Astrocyte (in vitro differentiated cells and primary cell): ENCODE data around the gene ACOX3. TPM values are rescaled to one million over a fixed set of nuclear protein-coding genes. Genes with fewer than 3 reads are reported as not detected.
"Not testable (repeated sequence)": the region's sequence is repeated elsewhere in the genome, so short reads cannot be mapped to it uniquely, and the experiment has no call there.

Experiments used
- DNase-seq: peaks from one replicate; pipeline ENCODE4 v3.0.0-alpha.2; 2010; ENCODE audit warnings: low read depth
- FAIRE-seq: peaks from 2 replicates; lab custom pipeline; 2011; peaks lifted over from hg19 to GRCh38; lab: Jason Lieb, UNC
- H2AFZ ChIP-seq: 2 replicates; pipeline ENCODE4 v1.6.0; 2012; ENCODE audit warnings: low read depth, low read length, inconsistent platforms
- H3K27ac ChIP-seq: 2 replicates; pipeline ENCODE4 v1.5.1; 2011; ENCODE audit warnings: low read depth, low read length, inconsistent platforms
- H3K27me3 ChIP-seq: 2 replicates; pipeline ENCODE4 v1.6.0; 2011; ENCODE audit warnings: low read length, inconsistent platforms; ENCODE audit not compliant: insufficient read depth
- H3K36me3 ChIP-seq: 2 replicates; pipeline ENCODE4 v1.5.1; 2011; ENCODE audit warnings: low read length, inconsistent platforms; ENCODE audit not compliant: insufficient read depth
- H3K4me1 ChIP-seq: 2 replicates; pipeline ENCODE4 v1.5.1; 2011; ENCODE audit warnings: low read length, inconsistent platforms; ENCODE audit not compliant: insufficient read depth
- H3K4me2 ChIP-seq: 2 replicates; pipeline ENCODE4 v1.6.0; 2012; ENCODE audit warnings: low read length, inconsistent platforms
- H3K4me3 ChIP-seq: 2 replicates; pipeline ENCODE4 v1.5.1; 2011; ENCODE audit warnings: low read depth, mild to moderate bottlenecking, low read length, inconsistent platforms; ENCODE audit not compliant: insufficient read depth
- H3K79me2 ChIP-seq: 2 replicates; pipeline ENCODE4 v1.6.0; 2012; ENCODE audit warnings: mild to moderate bottlenecking, low read length, inconsistent platforms; ENCODE audit not compliant: insufficient read depth
- H3K9ac ChIP-seq: 2 replicates; pipeline ENCODE4 v1.6.0; 2012; ENCODE audit warnings: mild to moderate bottlenecking, low read length, inconsistent platforms
- H3K9me3 ChIP-seq: 2 replicates; pipeline ENCODE4 v1.5.1; 2012; ENCODE audit warnings: low read depth, mild to moderate bottlenecking, low read length, inconsistent platforms; ENCODE audit not compliant: insufficient read depth
- H4K20me1 ChIP-seq: 2 replicates; pipeline ENCODE4 v1.6.0; 2012; ENCODE audit warnings: low read length, inconsistent platforms; ENCODE audit not compliant: insufficient read depth
- H3K27ac Mint-ChIP-seq: one replicate; pipeline ENCODE4 v1.8.0; 2021; ENCODE audit warnings: mild to moderate bottlenecking, mixed read lengths; ENCODE audit not compliant: unreplicated experiment
- H3K27me3 Mint-ChIP-seq: one replicate; pipeline ENCODE4 v1.8.0; 2021; ENCODE audit warnings: low read depth, mixed read lengths; ENCODE audit not compliant: unreplicated experiment
- H3K36me3 Mint-ChIP-seq: one replicate; pipeline ENCODE4 v1.8.0; 2021; ENCODE audit warnings: low read depth, mixed read lengths; ENCODE audit not compliant: unreplicated experiment
- H3K4me1 Mint-ChIP-seq: one replicate; pipeline ENCODE4 v1.8.0; 2021; ENCODE audit warnings: low read depth, mixed read lengths; ENCODE audit not compliant: unreplicated experiment
- H3K4me3 Mint-ChIP-seq: one replicate; pipeline ENCODE4 v1.8.0; 2021; ENCODE audit warnings: mild to moderate bottlenecking, moderate library complexity, mixed read lengths; ENCODE audit not compliant: unreplicated experiment
- H3K9me3 Mint-ChIP-seq: one replicate; pipeline ENCODE4 v1.8.0; 2021; ENCODE audit warnings: mild to moderate bottlenecking, mixed read lengths; ENCODE audit not compliant: unreplicated experiment
- EZH2 ChIP-seq: IDR thresholded peaks from 2 replicates; pipeline ENCODE4 v1.6.1; 2012; ENCODE audit warnings: mild to moderate bottlenecking, low read length, inconsistent platforms; ENCODE audit not compliant: insufficient read depth
- total RNA-seq: library from RNA; stranded (reverse); gene quantifications from 2 replicates; pipeline ENCODE4 v1.2.1, GENCODE V29; 2021
- TF ChIP-seq, protein P1 (sequence below): IDR thresholded peaks from 2 replicates; pipeline ENCODE4 v1.5.1; 2011; ENCODE audit warnings: low read depth, mild to moderate bottlenecking, inconsistent platforms, low read length, moderate library complexity; ENCODE audit not compliant: insufficient read depth

Gene ACOX3
- total RNA-seq, 1 donor from 2014 or later = 45.6 TPM

- H3K4me3 ChIP-seq = no peak overlapping the region
- no peaks in the 10 kb centered on the region for H4K20me1 ChIP-seq
- DNase-seq = no peak
- peaks cover 26% of the 10 kb centered on the region for H3K4me1 ChIP-seq
- H2AFZ ChIP-seq = no peak overlapping the region
- H3K79me2 ChIP-seq = no peaks in the 10 kb centered on the region
- peaks cover 4% of the 10 kb centered on the region for H3K36me3 Mint-ChIP-seq
- TF ChIP-seq EZH2 = no peak
- TF ChIP-seq, protein P1, sequence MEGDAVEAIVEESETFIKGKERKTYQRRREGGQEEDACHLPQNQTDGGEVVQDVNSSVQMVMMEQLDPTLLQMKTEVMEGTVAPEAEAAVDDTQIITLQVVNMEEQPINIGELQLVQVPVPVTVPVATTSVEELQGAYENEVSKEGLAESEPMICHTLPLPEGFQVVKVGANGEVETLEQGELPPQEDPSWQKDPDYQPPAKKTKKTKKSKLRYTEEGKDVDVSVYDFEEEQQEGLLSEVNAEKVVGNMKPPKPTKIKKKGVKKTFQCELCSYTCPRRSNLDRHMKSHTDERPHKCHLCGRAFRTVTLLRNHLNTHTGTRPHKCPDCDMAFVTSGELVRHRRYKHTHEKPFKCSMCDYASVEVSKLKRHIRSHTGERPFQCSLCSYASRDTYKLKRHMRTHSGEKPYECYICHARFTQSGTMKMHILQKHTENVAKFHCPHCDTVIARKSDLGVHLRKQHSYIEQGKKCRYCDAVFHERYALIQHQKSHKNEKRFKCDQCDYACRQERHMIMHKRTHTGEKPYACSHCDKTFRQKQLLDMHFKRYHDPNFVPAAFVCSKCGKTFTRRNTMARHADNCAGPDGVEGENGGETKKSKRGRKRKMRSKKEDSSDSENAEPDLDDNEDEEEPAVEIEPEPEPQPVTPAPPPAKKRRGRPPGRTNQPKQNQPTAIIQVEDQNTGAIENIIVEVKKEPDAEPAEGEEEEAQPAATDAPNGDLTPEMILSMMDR = no peak
- H3K36me3 ChIP-seq = no peaks in the 10 kb centered on the region
- no peaks in the 10 kb centered on the region for H3K9me3 ChIP-seq
- H3K4me2 ChIP-seq = no peak overlapping the region
- no peak for FAIRE-seq
- H3K27ac ChIP-seq = no peak overlapping the region
- no peak overlapping the region for H3K4me3 Mint-ChIP-seq
- H3K9me3 Mint-ChIP-seq = no peaks in the 10 kb centered on the region
- H3K27me3 ChIP-seq = peaks cover 7% of the 10 kb centered on the region
- no peak overlapping the region for H3K9ac ChIP-seq
- H3K27ac Mint-ChIP-seq = no peak overlapping the region
- H3K27me3 Mint-ChIP-seq = peaks cover 8% of the 10 kb centered on the region
- H3K4me1 Mint-ChIP-seq = peaks cover 9% of the 10 kb centered on the region
These were observed 89.6 kb downstream of the ACOX3 start for GRCh38 chr4:8350841-8351461.

DNA sequence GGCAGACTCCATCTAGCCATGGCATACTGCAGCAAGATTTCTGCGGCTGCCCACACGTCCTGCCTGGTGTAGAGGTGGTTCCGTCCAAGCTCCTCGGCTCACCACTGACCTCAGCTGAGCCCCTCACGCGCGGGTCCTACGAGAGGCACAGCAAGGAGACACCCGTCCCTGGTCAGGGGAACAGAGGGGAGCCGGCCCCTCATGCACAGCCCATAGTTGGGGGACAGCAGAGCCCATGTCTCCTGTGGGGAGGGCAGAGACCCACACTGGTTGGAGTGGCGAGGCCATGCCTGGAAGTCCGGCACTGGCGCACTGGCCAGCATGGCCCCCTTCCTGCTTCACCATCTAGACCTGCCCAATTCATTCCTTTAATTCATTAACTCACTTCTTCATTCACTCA, 90.2 kb downstream of the ACOX3 start:
- Mint-ChIP-seq H3K27ac (no peak overlapping the region), H3K27me3 (peaks cover 10% of the 10 kb centered on the region), H3K4me1 (peaks cover 9% of the 10 kb centered on the region), H3K4me3 (no peak overlapping the region), H3K9me3 (no peaks in the 10 kb centered on the region), H3K36me3 (peaks cover 4% of the 10 kb centered on the region)
- no peaks in the 10 kb centered on the region for H3K36me3 ChIP-seq
- no peak overlapping the region for H3K4me2 ChIP-seq
- H3K27ac ChIP-seq = no peak overlapping the region
- DNase-seq (no peak), FAIRE-seq (no peak)
- no peak overlapping the region for H3K9ac ChIP-seq
- H4K20me1 ChIP-seq = no peaks in the 10 kb centered on the region
- H3K9me3 ChIP-seq = no peaks in the 10 kb centered on the region
- H3K4me3 ChIP-seq = no peak overlapping the region
- H2AFZ ChIP-seq = no peak overlapping the region
- H3K4me1 ChIP-seq = peaks cover 20% of the 10 kb centered on the region
- H3K27me3 ChIP-seq = peaks cover 8% of the 10 kb centered on the region
- TF ChIP-seq EZH2 = no peak
- TF ChIP-seq, protein P1 = no peak
- H3K79me2 ChIP-seq = no peaks in the 10 kb centered on the region

GRCh38 chr4:8349664-8350236, 90.8 kb downstream of the ACOX3 start:
- H3K27ac Mint-ChIP-seq = no peak overlapping the region
- Histone ChIP-seq H3K9me3 (no peaks in the 10 kb centered on the region), H3K4me1 (peaks cover 16% of the 10 kb centered on the region), H3K4me2 (no peak overlapping the region), H3K36me3 (no peaks in the 10 kb centered on the region), H4K20me1 (no peaks in the 10 kb centered on the region), H3K9ac (no peak overlapping the region), H3K27ac (no peak overlapping the region), H3K79me2 (no peaks in the 10 kb centered on the region), H2AFZ (no peak overlapping the region), H3K4me3 (no peak overlapping the region), H3K27me3 (peaks cover 12% of the 10 kb centered on the region)
- peaks cover 2% of the 10 kb centered on the region for H3K9me3 Mint-ChIP-seq
- no peak overlapping the region for H3K4me3 Mint-ChIP-seq
- no peak for FAIRE-seq
- no peak for TF ChIP-seq EZH2
- TF ChIP-seq, protein P1 = no peak
- H3K4me1 Mint-ChIP-seq = peaks cover 9% of the 10 kb centered on the region
- H3K27me3 Mint-ChIP-seq = peaks cover 15% of the 10 kb centered on the region
- peaks cover 4% of the 10 kb centered on the region for H3K36me3 Mint-ChIP-seq
- no peak for DNase-seq

- DNase-seq, H3K4me3 ChIP-seq, H3K9me3 Mint-ChIP-seq, H3K4me1 Mint-ChIP-seq, H3K36me3 ChIP-seq, H3K27ac ChIP-seq, FAIRE-seq, H3K36me3 Mint-ChIP-seq, H3K79me2 ChIP-seq, H3K9ac ChIP-seq, H2AFZ ChIP-seq, H3K9me3 ChIP-seq, H3K4me3 Mint-ChIP-seq, H3K27ac Mint-ChIP-seq, H3K4me2 ChIP-seq, H4K20me1 ChIP-seq: not testable (repeated sequence)
- peaks cover 19% of the 10 kb centered on the region for H3K27me3 Mint-ChIP-seq
- Histone ChIP-seq H3K4me1 (peaks cover 13% of the 10 kb centered on the region), H3K27me3 (peaks cover 13% of the 10 kb centered on the region)
These were observed 91.3 kb downstream of the ACOX3 start for GRCh38 chr4:8349236-8349635.
